ENCODE results near the gene GDF15.
"Not testable (repeated sequence)": the region's sequence is repeated elsewhere in the genome, so short reads cannot be mapped to it uniquely, and the experiment has no call there.

GDF15 gene, protein sequence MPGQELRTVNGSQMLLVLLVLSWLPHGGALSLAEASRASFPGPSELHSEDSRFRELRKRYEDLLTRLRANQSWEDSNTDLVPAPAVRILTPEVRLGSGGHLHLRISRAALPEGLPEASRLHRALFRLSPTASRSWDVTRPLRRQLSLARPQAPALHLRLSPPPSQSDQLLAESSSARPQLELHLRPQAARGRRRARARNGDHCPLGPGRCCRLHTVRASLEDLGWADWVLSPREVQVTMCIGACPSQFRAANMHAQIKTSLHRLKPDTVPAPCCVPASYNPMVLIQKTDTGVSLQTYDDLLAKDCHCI

DNA sequence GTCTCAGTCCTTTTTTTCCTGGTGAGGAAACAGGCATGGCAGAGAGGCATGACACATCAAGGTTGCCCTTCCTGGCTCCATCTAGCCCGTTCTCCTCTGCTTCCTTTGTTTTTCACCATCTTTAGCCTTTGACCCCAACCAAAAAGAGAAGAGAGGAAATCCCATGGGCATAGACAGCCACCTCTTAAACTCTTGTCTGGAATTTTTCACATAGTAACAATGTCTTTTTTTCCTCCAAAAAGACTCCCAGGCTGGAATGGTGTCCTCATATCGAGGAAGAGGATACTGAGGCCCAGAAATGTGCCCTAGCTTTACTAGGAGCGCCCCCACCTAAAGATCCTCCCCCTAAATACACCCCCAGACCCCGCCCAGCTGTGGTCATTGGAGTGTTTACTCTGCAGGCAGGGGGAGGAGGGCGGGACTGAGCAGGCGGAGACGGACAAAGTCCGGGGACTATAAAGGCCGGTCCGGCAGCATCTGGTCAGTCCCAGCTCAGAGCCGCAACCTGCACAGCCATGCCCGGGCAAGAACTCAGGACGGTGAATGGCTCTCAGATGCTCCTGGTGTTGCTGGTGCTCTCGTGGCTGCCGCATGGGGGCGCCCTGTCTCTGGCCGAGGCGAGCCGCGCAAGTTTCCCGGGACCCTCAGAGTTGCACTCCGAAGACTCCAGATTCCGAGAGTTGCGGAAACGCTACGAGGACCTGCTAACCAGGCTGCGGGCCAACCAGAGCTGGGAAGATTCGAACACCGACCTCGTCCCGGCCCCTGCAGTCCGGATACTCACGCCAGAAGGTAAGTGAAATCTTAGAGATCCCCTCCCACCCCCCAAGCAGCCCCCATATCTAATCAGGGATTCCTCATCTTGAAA is at the start of gene GDF15:
TSS of gene GDF15 (plus strand) at position 484 of the 868 bp plus-strand sequence. CDS start at position 516, 32 bp downstream.
- DNase-seq (ENCODE audit: low read depth in 2 of 2), result peak in 1 of 2 donors; percentile 26

DNA sequence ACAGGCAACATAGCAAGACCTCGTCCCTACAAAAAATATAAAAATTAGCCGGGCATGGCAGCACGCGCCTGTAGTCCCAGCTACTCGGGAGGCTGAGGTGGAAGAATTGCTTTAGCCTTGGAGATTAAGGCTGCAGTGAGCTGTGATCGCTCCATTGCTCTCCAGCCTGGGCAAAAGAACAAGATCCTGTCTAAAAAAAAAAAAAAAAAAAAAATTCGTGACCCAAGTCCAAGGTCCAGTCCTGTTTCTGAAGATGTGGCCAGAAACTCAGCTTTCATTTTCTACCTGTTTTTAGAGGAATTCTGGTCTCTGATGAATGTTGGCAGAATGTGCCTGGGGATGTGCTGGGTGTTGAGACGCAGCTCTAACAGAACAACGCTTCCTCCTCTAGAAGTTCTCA is 47.4 kb upstream of the GDF15 start:
- no peak for DNase-seq (ENCODE audit: low read depth in 2 of 2)

DNA sequence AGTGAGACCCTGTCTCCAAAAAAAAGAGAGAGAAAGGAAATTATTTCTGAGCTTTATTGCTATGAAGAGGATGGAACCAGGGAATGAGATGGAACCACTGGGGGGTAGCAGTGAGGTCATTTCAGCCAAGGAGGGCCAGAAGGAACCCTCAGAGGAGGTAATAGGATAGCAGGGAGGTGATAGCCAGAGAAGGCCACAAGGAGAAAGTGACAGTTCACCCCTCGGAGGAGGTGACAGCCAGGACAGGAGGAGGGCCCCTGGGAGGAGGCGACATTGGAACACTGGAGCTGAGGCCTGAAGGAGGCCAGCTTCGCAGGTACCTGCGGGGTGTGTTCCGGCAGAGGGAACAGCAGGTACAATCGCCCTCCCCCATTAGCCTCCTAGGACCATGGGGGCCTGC is 46.2 kb upstream of the GDF15 start:
- no peak for DNase-seq (ENCODE audit: low read depth in 2 of 2)

DNA sequence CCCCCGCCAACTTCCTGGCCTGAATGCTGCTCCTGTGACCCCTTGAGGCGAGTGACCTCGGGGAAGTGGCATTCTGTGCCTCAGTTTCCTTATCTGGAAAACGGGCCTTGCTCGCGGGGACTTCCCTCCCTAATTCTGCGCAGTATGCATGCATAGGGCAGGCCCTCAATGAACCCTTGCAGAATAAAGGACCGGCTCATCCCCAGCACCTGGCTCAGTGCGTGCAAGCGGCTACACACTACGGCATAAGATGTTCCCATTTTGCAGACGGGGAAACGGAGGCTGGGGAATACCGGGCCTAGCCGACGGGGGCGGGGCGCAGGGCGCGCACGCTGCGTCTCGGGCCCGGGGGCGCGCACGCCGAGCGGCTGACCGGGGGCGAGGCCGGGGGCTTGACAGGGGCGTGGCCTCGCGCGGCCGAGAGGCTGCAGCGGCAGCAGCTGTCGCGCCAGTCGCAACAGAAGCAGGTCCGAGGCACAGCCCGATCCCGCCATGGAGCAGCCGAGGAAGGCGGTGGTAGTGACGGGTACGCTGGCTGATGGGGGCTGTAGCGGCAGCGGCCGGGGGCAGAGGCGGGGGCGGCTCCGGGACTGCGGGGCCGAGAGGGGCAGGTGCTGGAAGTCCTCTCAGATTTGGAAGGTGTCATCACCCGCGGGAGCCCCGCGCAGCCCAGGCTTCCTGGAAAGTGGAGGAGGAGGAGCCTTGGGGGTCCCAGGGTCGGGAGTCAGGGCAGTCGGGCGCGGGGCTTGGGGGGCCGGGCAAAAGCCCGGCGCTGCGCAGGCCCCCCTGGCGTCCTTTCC is 45.6 kb upstream of the GDF15 start, which contains the start of gene PGPEP1:
TSS of gene PGPEP1 (plus strand) at position 409 of the 800 bp plus-strand sequence. CDS start at position 493, 84 bp downstream.
- DNase-seq (ENCODE audit: low read depth in 2 of 2), result peak; percentile 51 to 60

DNA sequence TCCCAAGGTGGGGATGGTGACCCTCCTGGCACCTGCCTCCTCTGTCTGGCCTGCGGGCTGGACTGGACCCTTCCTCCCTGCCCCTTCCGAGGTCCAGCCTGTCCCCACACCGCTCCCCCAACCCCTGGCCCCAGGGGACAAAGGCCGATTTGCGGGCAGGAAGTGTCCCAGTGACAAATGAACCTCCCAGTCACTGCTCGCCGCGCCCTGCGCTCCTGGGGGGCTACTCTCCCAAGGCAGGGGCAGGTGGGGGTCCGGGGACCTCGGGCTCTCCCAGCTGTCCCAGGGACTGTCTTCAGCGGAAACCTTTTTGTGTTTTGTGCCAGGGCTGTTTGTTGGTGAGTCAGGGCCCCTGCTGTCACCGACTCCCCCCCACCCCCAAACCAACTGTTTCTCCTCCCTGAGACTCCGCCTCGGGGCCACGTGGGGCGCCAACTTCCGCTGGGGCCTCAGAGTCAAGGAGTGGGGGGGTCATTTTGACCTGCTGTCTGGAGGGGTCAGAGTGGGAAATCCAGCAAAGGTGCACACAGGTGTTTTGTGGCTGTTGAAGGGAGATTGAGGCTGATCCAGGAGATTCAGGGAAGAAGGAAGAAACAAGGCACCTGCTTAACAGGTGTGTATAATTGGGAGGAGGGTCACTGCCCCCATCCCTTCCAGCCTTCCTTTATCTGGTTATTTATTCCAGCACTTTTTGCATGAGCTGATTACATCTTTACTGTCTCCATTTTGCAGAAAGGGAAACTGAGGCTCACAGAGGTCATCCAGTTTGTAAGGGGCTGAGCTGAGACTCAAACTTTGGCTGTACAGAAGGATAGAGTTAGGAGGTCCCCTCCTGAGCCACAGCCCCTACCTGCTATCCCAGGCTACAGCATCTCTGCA is 44.7 kb upstream of the GDF15 start:
- DNase-seq (ENCODE audit: low read depth in 2 of 2), result peak; percentile 51 to 62

DNA sequence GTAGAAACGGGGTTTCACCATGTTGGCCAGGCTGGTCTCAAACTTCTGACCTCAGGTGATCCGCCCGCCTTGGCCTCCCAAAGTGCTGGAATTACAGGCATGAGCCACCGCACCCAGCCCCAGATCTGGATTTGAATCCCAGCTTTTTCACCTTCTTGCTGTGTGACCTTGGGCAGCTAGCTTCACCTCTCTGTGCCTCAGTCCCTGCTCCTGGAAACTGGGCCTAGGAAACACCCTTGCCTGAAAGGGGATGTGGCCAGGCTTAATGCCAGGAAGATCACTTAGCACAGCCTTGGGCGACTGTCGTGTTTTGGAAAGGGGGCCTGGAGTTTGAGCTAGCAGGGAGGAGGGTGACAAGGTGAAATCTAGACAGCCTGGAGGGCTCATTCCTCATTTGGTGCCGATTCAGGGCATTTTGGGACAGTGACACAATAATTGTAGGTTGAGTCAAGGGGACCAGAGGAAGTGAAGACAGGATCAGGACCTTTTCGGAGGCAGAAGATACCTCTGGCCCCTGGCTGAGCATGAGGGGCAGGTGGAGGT is 43.8 kb upstream of the GDF15 start:
- DNase-seq (ENCODE audit: low read depth in 2 of 2), result no peak

DNA sequence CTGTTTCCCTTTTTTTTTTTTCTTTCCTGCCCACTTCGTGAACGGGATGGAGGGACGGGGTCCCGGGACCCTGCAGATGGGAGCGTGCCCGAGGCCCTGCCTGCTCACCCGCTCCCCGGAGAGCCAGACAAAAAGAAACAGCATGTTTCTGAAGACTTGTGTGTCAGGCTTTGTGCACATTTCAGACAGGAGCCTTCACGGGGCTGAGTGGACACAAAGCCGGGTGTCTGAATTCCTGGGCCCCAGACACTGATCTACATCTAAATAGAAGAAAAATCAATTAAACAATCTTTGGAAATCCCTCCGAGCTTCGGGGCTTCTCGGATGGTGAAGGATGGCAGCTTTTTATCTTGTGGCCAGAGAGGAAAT is 41.4 kb upstream of the GDF15 start:
- DNase-seq (ENCODE audit: low read depth in 2 of 2), result no peak

DNA sequence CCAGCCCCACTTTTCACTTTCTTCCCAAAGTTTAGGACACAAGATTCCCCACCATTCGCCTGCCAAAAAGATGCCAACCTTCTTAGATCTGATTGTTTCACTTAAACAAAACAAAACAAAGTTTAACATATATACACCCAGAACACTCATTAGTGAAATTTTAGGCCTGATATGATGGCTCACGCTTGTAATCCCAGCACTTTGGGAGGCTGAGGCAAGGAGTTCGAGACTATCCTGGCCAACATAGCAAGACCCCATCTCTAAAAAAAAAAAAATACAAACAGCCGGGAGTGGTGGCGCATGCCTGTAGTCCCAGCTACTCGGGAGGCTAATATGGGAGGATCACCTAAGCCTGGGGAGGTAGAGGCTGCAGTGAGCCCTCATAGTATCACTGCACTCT is 40.7 kb upstream of the GDF15 start:
- no peak for DNase-seq (ENCODE audit: low read depth in 2 of 2)

DNA sequence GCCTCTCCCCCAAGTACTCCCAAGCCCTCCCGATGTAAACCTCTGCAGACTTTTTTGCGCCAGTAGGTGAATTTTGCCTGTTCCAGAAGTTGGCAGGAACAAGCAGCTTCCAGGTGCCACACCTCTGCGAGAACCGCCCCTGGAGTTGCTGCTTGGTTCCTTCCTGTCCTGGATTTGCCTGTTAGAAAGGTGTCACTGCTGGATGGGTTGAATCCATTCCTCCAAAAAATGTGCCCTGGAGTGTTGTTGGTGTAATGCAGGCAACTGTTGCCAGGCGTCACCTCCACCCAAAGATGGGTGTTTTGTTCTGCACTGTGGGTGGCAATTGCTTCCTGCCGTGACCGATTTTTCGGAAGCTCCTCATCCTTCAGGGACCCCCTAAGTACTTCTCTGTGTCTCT is 39.9 kb upstream of the GDF15 start:
- DNase-seq (ENCODE audit: low read depth in 2 of 2), result no peak

DNA sequence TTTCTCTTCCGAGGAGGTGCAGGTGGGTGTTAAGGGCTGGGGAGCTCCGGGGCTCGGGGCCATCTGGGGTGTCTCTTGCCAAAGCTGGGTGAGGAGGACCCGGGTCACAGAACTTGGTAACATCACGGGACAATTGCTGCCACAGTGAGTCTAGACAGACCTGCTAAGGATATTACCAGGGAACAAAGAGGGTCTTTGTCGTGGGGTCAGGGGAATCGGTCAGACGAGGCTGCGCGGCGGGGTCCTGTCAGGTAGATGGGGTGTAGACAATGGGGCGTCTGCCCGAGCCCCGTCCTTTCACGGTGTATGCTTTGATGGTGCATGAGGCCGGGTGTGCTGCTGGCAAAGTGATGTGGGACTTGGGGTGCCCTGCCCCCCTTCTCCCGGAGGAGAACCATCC is 37.8 kb upstream of the GDF15 start:
- no peak for DNase-seq (ENCODE audit: low read depth in 2 of 2)

DNA sequence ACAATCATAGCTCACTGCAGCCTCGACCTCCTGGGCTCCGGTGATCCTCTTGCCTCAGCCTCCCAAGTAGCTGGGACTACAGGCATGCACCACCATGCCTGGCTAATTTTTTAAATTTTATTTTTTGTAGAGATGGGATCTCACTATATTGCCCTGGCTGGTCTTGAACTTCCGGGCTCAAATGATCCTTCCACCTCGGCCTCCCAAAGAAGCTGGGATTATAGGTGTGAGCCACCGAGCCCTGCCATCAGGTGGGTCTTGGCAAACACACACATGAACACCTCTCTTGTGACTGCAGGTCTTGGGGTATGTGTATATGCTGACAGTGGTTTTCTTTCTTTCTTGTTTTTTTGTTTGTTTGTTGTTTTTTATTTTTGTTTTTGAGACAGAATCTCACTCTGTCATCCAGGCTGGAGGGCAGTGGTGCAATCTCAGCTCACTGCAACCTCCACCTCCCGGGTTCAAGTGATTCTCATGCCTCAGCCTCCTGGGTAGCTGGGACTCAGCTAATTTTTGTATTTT is 37.1 kb upstream of the GDF15 start:
- not testable (repeated sequence) for DNase-seq (ENCODE audit: low read depth in 2 of 2)

DNA sequence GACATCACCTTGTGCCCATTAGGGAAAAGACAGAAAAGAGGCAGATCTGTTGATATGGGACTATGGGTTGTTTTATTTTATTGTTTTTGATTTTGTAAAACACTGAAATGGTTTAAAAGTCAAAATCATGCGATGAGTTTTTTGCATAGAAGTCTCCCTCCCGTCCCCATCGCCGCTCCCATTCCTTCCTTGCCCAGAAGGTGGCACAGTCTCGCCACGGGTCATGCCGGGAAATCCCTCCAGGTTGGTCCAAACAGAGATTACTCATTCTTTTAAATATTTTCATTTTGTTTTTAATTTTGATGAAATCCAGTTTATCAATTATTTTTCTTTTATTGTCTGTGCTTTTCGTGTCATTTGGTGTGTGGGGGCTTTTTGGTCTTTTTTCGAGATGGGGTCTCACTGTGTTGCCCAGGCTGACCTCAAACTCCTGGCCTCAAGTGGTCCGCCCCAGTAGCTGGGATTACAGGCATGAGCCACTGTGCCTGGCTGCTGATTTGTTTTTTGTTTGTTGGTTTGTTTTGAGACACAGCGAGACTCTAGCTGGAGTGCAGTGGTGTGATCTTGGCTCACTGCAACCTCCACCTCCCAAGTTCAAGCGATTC is 36.3 kb upstream of the GDF15 start:
- peak in 1 of 2 donors; percentile 23 for DNase-seq (ENCODE audit: low read depth in 2 of 2)

DNA sequence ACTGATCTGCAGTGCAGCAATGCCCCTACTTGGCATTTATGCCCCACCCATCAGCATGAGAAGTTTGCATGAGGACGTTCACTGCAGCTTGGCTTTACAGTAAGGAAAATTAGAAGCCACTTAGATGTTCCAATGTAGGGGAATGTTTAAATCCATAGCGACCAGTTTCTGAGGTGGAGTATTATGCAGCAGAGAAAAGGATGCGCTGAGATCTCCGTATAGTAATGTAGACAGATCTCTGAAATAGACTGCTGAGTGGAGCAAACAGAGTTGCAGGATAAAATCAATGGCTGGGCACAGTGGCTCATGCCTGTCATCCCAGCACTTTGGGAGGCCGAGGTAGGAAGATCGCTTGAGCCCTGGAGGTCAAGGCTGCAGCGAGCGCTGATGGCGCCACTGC is 35.5 kb upstream of the GDF15 start:
- no peak for DNase-seq (ENCODE audit: low read depth in 2 of 2)

DNA sequence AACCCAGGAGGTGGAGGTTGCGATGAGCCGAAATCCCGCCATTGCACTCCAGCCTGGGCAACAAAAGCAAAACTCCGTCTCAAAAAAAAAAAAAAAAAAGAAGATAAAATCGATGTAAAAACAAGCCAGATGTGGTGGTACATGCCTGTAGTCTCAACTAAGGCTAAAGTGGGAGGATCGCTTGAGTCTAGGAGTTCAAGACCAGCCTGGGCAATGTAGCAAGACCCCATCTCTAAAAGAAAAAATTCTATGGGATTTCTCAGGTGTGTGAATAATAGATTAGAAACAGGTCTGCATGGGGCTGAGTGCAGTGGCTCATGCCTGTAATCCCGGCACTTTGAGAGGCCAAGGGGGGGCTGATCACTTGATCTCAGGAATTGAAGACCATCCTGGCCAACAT is 34.4 kb upstream of the GDF15 start:
- no peak for DNase-seq (ENCODE audit: low read depth in 2 of 2)

DNA sequence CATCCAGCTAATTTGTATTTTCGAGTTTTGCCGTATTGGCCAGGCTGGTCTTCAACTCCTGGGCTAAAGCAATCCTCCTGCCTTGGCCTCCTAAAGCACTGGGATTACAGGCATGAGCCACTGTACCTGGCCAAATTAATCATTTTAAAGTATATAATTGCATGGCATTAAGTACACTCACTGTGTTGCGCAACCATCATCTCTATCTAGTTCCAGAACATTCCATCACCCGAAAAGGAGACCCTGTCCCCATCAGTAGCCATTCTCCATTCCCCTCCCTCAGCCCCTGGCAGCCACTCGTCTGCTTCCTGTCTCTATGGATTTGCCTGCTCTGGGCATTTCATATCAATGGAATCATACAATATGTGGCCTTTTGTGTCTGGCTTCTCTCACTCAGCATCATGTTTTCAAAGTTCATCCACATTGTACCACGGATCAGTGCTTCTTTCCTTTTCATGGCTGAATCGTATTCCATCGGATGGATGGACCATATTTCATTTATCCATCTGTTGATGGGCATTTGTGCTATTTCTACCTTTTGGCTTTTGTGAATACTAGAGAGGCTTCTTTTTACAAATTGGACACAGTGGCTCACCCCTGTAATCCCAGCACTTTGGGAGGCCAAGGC is 32.5 kb upstream of the GDF15 start:
- no peak for DNase-seq (ENCODE audit: low read depth in 2 of 2)

DNA sequence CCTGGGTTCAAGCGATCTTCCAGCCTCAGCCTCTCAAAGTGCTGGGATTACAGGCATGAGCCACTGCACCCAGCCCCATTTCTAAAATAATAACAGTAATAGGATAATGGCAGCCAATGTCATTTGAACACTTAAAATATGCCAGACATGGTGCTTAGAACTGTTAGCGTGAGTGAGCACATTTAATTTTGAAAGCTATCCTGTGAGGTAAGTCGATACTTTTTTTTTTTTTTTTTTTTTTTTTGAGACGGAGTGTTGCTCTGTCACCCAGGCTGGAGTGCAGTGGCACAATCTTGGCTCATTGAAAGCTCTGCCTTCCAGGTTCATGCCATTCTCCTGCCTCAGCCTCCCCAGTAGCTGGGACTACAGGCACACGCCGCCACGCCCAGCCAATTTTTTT is 31.2 kb upstream of the GDF15 start:
- DNase-seq (ENCODE audit: low read depth in 2 of 2), result not testable (repeated sequence)

DNA sequence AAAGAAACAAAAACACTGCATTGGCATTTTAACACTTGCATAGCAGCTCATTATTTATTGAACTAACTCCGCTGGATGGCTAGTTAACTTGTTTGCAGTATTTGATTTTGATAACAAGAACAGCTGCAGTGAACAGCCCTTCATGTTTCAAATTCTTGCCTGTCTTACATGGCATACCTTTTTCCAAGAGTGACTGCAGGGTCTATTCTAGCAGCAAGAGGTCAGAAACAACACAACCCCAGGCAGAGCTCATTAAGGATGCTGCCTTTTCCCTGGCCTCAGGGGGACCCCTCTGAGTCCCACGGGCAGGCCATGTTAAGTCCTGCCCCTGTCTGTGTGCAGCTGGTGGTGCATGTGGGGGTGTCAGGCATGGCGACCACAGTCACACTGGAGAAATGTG is 28.9 kb upstream of the GDF15 start:
- no peak for DNase-seq (ENCODE audit: low read depth in 2 of 2)

DNA sequence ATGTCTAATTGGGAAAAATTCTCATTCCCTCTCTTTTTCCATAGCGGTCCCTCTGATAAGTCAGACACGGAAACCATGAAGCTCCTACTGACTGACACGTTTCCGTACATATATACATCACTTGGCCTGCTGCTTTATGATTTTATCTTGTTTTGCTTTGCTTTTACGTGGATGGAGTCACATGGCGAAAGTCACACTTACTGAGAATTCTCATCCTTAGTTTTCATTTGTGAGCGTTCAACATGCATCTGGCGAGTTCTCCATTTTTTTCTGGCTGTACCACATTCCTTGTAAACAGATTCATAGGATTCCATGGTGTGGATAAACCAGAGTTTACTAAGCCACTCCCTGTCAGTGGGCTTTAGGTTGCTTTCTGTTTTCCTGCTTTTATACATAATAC is 24.3 kb upstream of the GDF15 start:
- DNase-seq (ENCODE audit: low read depth in 2 of 2), result no peak

DNA sequence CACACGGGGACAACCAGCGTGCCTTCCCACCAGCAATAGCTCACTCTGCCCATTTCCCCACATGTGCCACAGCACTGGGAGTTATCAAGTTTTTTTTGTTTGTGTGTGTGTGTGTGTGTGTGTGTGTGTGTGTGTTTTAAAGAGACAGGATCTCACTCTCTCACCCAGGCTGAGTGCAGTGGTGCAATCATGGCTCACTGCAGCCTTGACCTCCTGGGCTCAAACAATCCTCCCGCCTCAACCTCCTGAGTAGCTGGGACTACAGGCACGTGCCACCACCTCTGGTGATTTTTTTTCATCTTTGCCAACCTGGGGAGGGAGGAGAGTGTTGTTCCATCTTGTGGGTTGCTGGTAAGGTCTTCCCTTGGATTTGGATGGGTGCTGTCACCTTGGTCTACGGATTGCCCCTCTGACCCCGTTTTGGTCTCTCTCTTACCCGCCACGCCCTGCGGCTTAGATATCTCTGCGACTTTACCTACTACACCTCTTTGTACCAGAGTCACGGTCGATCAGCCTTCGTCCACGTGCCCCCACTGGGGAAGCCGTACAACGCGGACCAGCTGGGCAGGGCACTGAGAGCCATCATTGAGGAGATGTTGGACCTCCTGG is 22.9 kb upstream of the GDF15 start:
- no peak for DNase-seq (ENCODE audit: low read depth in 2 of 2)
